ENCODE data around the gene FREM1. TPM values are rescaled to one million over a fixed set of nuclear protein-coding genes. Genes with fewer than 3 reads are reported as not detected.

Gene FREM1
- total and polyA plus RNA-seq, 2 of the 4 experiments (the other 2 are of a cell fraction), result under 0.01 TPM; not detected in 1

DNA sequence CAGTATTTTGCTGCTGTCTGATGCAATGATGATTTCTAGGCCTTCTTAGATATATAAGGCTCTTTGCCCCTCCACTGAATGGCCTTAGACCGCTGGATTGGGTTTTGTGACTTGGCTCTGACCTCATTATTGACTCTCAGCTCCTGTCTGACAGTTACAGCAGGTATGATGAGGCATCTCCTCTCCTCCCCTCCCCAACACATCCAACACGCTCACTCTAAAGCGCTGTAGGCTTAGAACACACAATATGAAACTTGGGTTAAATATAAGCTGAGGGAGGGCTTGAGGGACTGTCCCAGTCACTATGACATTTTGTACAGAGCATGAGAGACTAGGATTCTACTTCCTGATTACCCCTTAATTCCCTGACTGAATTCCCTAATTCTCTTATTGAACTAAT lies 168.9 kb downstream of the FREM1 start:
- Histone ChIP-seq H2AK5ac (ENCODE audit: low read depth, low read length) (no peak overlapping the region), H4K20me1 (ENCODE audit: insufficient read depth, low read length) (no peaks in the 10 kb centered on the region), H3K14ac (replicated peaks; ENCODE audit: low read depth, low read length) (no peak overlapping the region), H2BK15ac (ENCODE audit: low read depth, low read length) (no peak overlapping the region), H2BK20ac (ENCODE audit: low read depth, low read length) (no peak overlapping the region), H2AK9ac (replicated peaks; ENCODE audit: low read depth, low read length, poor library complexity) (no peak overlapping the region), H3K36me3 (ENCODE audit: control insufficient read depth, insufficient read depth, low read length) (no peaks in the 10 kb centered on the region), H3K4ac (ENCODE audit: low read depth, low read length) (no peak overlapping the region), H2AFZ (replicated peaks; ENCODE audit: low read length, poor library complexity) (no peak overlapping the region), H4K5ac (ENCODE audit: low read depth, low read length) (no peak overlapping the region), H3K9ac (ENCODE audit: low read depth, low read length) (no peak overlapping the region), H3K23ac (ENCODE audit: low read depth, low read length) (no peak overlapping the region), H3K79me1 (ENCODE audit: low read depth in 1 of 2, low read length in 2 of 2) (no peaks in the 10 kb centered on the region), H3K27me3 (ENCODE audit: control insufficient read depth, insufficient read depth, low read length) (no peaks in the 10 kb centered on the region), H3K9me1 (ENCODE audit: insufficient read depth, low read length) (no peaks in the 10 kb centered on the region), H4K8ac (ENCODE audit: low read depth in 2 of 2, low read length in 2 of 2) (no peak overlapping the region), H2BK5ac (ENCODE audit: low read depth, low read length, poor library complexity, severe bottlenecking) (no peak overlapping the region), H3K4me3 (ENCODE audit: insufficient read depth, low read depth, low read length) (no peak overlapping the region), H4K91ac (ENCODE audit: insufficient read depth, low read depth, low read length) (no peak overlapping the region), H3K27ac (ENCODE audit: insufficient read depth, low read length) (no peak overlapping the region), H2BK120ac (ENCODE audit: low read depth, low read length) (no peak overlapping the region), H3K56ac (ENCODE audit: extremely low read depth, insufficient read depth, low read length) (no peak overlapping the region), H3K4me2 (ENCODE audit: low read depth, low read length) (no peak overlapping the region), H3K18ac (ENCODE audit: low read depth, low read length) (no peak overlapping the region), H3K9me3 (ENCODE audit: control insufficient read depth, insufficient read depth, low read length) (no peaks in the 10 kb centered on the region), H3K4me1 (ENCODE audit: control insufficient read depth, insufficient read depth, low read length) (no peaks in the 10 kb centered on the region)
- no peak for TF ChIP-seq POLR2A (IDR thresholded peaks at IDR 0.05; ENCODE audit: low read depth, low read length)
- TF ChIP-seq RCOR1 (IDR thresholded peaks at IDR 0.05; ENCODE audit: insufficient replicate concordance, low read length), result no peak
- no peak for TF ChIP-seq CTCF (conservative IDR thresholded peaks at IDR 0.05; ENCODE audit: low read depth, low read length)
- TF ChIP-seq RAD21 (IDR thresholded peaks at IDR 0.05; ENCODE audit: low read length), result no peak
- TF ChIP-seq NFE2L2 (IDR thresholded peaks at IDR 0.05; ENCODE audit: low read depth, low read length), result no peak
- TF ChIP-seq RFX5 (IDR thresholded peaks at IDR 0.05; ENCODE audit: low read depth, low read length), result no peak
- no peak for TF ChIP-seq FOS (IDR thresholded peaks at IDR 0.05; ENCODE audit: low read depth, low read length)
- no peak for TF ChIP-seq CEBPB (IDR thresholded peaks at IDR 0.05; ENCODE audit: low read depth, low read length)
- no peak for TF ChIP-seq BHLHE40 (IDR thresholded peaks at IDR 0.05; ENCODE audit: low read depth, low read length)
- no peak for TF ChIP-seq MXI1 (IDR thresholded peaks at IDR 0.05; ENCODE audit: borderline replicate concordance, low read depth, low read length)
- TF ChIP-seq, protein P1, sequence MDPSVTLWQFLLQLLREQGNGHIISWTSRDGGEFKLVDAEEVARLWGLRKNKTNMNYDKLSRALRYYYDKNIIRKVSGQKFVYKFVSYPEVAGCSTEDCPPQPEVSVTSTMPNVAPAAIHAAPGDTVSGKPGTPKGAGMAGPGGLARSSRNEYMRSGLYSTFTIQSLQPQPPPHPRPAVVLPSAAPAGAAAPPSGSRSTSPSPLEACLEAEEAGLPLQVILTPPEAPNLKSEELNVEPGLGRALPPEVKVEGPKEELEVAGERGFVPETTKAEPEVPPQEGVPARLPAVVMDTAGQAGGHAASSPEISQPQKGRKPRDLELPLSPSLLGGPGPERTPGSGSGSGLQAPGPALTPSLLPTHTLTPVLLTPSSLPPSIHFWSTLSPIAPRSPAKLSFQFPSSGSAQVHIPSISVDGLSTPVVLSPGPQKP (IDR thresholded peaks at IDR 0.05; ENCODE audit: borderline replicate concordance, low read depth, low read length), result no peak
- in situ Hi-C loops (cut with MboI; ENCODE audit: low sequenced_read_pairs), result no loop called here
- 0% methylated on average over 1 of the region's 3 CpGs; no CpG with 5 or more reads in 1 of the 2 experiments for WGBS, 2 experiments (ENCODE audit: extremely low coverage in 2 of 2, insufficient read length in 1 of 2)
- CTCF ChIA-PET, result no interaction called here
- intact Hi-C loops (cut with micrococcal nuclease), result no loop called here
- POLR2A ChIA-PET (ENCODE audit: unreplicated experiment), result no interaction called here
- ATAC-seq (ENCODE audit: low read depth) (no peak), DNase-seq (no peak)
- no TSS peak for BruUV-seq (replicated peaks)
- dilution Hi-C loops (cut with HindIII; ENCODE audit: low sequenced_read_pairs, unreplicated experiment), result no loop called here

All from IMR-90 (cell line).